NCI-H2029 treated with DMSO at 0.1 percent for 48 hours (cell line): Measurements from ENCODE around the gene ATP13A4.

Experiments
- DNase-seq: peaks from one replicate; lab custom pipeline; 2025; lab: John Stamatoyannopoulos, UW

ATP13A4 gene

GRCh38 chr3:193391902-193392301 is 162.8 kb downstream of the ATP13A4 start:
- no peak for DNase-seq

DNA sequence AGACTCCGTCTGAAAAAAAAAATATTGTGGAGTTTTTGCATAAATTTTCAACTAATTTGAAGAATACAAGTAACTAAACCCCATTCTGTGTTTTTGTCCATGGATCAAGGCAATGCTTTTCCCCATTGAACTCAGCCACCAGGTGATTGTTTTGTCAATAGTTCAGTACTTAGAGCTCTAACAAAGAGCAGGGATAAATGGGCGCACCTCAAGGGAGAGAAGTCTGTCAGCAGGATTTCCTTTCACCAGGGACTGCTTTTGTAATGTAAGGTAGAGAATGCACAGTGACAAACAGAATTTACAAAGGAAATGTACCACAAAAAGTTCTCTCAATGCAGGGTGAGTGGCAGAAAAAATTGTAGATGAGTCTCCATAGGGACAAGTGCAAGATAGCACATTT is 165.4 kb downstream of the ATP13A4 start:
- no peak for DNase-seq

- DNase-seq = no peak
Observed at GRCh38 chr3:193388361-193388760, 166.3 kb downstream of the ATP13A4 start.

DNA sequence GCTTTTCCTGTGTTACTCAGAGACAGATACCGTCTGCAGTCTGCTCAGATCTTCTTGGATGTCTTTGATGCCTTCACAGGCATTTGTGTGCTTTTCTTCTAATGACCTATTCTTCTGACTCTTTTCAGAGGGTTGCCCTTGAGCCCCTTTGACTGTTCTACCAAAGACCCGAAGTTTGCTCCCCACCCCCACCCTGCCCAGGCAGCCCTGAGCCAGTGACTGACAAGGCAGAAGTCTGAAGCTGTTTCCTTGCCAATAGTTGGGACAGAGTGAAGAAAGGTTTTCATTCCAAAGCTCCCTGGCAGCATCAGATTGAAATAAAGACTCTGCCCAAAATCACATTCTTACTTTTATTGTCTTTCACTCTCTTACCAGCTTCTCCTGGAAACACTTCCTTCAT is 167.1 kb downstream of the ATP13A4 start:
- DNase-seq = no peak

GRCh38 chr3:193378706-193379105 is 176.0 kb downstream of the ATP13A4 start, which contains the start of gene ATP13A5:
TSS of gene ATP13A5 (minus strand) at chr3:193378753. CDS start at chr3:193378725, 28 bp downstream.
- DNase-seq = no peak

- no peak for DNase-seq
Observed at GRCh38 chr3:193377591-193377990, 177.1 kb downstream of the ATP13A4 start.

GRCh38 chr3:193375614-193376013 is 179.1 kb downstream of the ATP13A4 start:
- DNase-seq = no peak

DNA sequence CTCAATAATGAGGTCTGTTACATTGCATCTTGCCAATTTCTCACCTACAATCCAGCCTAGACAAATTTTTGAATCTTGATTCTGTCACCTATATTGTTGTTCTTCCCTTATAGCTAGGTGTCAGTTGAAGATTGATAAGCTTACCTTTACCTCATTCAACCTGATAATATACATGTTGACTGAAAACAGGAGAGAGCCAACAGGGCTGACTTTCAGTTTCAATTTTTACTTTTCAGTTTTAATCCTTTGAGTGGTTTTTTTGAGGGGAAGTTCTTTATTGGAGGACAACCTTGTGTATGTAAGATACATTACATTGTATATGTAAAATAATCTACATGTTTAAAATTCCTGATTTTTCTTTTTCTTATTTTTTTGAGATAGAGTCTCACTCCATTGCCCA is 181.9 kb downstream of the ATP13A4 start:
- no peak for DNase-seq

GRCh38 chr3:193367868-193368267 is 186.8 kb downstream of the ATP13A4 start:
- DNase-seq = no peak

DNA sequence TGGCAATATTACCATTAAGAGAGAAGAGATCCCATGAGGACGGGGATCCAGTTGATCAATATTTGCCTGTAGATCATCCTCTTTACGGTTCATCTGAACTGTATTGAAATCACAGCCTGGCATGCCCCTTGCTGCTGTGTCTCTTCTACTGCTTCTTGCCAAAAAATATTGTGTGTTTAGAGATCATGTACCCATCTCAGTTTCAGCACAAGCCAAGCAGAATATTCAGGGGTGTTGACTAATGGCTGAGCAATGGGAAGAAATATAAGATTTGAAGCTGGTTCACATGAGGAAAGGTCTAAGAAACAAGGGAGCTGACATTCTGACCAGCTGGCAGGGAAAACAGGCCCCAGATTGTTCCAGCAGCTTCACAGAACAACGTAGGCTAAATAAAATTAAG is 197.4 kb downstream of the ATP13A4 start:
- DNase-seq = no peak

DNA sequence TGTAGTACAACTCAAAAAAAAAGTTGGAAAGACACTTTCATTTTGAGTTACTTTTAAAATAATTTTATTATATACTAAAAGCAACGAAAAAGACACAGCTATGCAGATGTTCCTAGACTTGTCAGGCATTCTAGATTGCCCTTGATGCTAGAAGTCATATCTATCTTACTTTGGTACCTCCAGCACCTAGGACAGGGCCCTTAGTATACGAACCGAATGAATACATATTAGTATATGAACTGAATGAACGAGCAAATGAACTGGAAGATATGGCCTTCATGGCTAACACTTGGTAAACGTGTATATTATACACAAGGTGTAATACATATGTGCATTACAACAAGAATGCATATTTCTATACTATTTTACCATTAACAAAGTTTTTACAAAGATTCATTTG is 200.3 kb downstream of the ATP13A4 start:
- DNase-seq = no peak
